ENCODE measurements around the gene DNAJB2.

Gene DNAJB2

DNA sequence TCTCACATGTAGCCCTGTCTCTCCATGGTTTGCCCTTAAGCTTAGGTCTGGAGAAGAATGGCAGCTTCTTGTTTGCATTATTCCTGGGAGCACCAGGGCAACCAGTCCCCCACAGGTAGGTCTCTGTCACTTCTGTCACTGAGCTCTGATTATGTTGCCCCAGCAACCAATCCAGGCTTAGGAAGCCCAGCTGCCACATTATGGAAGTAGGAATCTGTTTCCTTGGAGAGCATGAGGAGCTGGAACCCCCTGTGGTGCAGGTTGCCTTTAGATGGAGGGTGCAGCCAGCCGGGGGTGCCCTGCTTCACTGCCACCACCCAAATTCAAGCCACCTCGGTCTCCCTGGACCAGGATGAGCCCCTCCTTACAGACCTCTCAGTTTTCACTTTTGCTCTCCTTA, 48.6 kb downstream of the DNAJB2 start:
- no peaks in the 10 kb centered on the region for H3K9me3 Mint-ChIP-seq (ENCODE audit: low read depth)
- no peak overlapping the region for H3K27ac Mint-ChIP-seq
- H3K4me3 Mint-ChIP-seq = no peak overlapping the region
- peaks cover 2% of the 10 kb centered on the region for H3K4me1 Mint-ChIP-seq (ENCODE audit: low read depth)
- peaks cover 5% of the 10 kb centered on the region for H3K36me3 Mint-ChIP-seq
- H3K27me3 Mint-ChIP-seq = peaks cover 28% of the 10 kb centered on the region

DNA sequence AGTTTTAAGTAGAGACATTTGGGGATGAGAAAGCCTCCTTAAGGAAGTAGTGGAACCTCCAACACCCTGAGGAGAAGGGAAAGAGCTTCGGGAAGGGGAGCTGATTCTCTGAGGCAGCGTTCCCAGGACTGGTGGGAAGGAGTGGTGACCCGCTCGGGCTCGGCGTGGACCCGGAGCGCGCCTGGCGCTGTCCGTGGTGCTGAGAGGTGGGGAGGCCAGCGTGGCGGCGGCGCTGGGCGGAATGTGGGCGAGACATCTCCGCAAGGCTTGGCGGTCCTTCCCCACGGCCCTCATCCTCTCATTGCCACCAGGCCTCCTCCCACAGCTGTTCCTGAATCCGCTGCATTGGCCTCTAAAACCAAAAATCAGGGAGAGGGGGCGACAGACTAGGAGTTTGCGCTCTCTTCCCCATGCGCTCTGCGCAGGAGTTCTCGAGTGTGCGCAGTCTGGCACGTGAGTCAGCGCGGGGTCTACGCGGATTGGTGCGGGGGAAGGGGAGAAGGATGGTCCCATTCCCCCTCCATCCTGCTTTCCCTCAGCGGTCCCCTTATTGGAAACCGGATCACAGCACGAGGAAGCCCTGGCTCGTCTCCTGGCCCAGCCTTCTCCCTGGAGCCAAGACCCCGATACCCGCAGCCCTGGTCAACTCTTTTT, 52.5 kb downstream of the DNAJB2 start:
- Mint-ChIP-seq H3K27ac (no peak overlapping the region), H3K4me3 (no peak overlapping the region), H3K36me3 (peaks cover 9% of the 10 kb centered on the region), H3K4me1 (ENCODE audit: low read depth) (peaks cover 2% of the 10 kb centered on the region), H3K9me3 (ENCODE audit: low read depth) (no peaks in the 10 kb centered on the region), H3K27me3 (peaks cover 36% of the 10 kb centered on the region)

DNA sequence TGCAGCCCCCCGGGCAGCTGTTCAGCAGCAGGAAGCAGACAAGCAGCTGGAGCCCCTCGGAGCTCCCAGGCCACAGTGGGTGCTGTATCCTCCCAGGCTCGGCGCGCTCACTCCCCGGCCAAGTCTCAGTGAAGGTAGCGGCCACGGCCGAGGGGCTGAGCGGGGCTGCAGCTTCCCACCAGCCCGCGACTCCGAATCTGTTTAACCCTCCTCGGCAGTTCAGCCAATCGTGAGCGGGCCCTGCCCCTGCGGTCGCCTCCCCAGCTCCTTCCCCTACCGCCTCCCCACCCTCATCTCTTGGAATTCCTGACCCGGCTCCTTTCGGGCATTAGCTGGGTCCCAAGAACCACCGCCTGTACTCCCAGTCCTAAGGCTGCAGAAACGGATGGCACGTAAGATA, 53.4 kb downstream of the DNAJB2 start, which contains the start of gene RESP18:
Gene RESP18 (minus strand): TSS at position 203 of the 400 bp plus-strand sequence.
- peaks cover 9% of the 10 kb centered on the region for H3K36me3 Mint-ChIP-seq
- no peak within 1 kb of the TSS for H3K27ac Mint-ChIP-seq
- H3K9me3 Mint-ChIP-seq (ENCODE audit: low read depth) = no peaks in the 10 kb centered on the region
- H3K4me3 Mint-ChIP-seq = no peak within 1 kb of the TSS
- peaks cover 2% of the 10 kb centered on the region for H3K4me1 Mint-ChIP-seq (ENCODE audit: low read depth)
- peaks cover 39% of the 10 kb centered on the region for H3K27me3 Mint-ChIP-seq

DNA sequence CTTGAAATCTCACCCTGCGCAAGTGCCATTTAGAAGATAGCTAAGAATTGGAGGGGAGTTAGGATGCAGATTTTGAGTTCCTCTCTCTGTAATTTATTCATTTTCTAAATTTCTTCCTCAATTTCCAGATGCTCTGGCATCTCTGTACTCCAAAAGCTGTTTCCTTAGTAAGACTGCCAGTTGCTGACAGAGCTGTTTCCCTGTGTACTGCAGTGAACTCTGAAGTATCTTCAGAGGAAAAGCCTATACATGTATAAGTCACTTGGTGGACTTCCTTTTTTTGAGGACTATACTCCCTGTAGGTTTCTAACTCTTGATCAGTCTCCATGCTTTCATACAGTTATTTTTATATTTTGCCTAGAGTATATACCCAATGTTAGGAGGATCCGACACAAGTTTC, 54.9 kb downstream of the DNAJB2 start:
- Mint-ChIP-seq H3K36me3 (peaks cover 9% of the 10 kb centered on the region), H3K27ac (no peak overlapping the region), H3K9me3 (ENCODE audit: low read depth) (no peaks in the 10 kb centered on the region), H3K27me3 (peaks cover 40% of the 10 kb centered on the region), H3K4me3 (no peak overlapping the region), H3K4me1 (ENCODE audit: low read depth) (peaks cover 2% of the 10 kb centered on the region)

DNA sequence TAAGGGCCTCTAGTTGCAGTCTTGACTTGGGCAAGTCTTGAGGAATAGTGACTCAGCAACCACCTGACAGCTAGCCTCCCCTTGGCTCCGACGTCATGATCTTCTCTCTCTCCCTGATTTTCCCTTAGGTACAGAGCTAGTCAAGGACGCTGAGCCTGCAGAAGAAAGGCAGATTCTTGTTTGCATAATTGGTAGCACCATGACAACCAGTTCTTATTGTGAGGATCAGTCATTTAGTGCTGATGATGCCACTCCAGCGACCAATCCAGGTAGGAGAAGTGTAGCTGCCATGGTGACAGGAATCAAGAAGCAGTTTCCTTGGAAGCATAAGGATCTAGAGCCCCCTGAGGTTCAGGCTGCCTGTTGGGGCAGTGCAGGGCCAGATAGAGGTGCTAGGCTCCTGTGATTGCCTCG, 56.2 kb downstream of the DNAJB2 start:
- Mint-ChIP-seq H3K9me3 (ENCODE audit: low read depth) (no peaks in the 10 kb centered on the region), H3K4me3 (no peak overlapping the region), H3K27me3 (peaks cover 41% of the 10 kb centered on the region)

More for the DNA sequence above, 56.2 kb downstream of the DNAJB2 start:
- H3K36me3 Mint-ChIP-seq = peaks cover 13% of the 10 kb centered on the region
- peaks cover 2% of the 10 kb centered on the region for H3K4me1 Mint-ChIP-seq (ENCODE audit: low read depth)
- no peak overlapping the region for H3K27ac Mint-ChIP-seq
